HG03575 (cell line): Measurements from ENCODE around the gene NTNG2.

Source experiments
- ATAC-seq: cut with Tn5 transposase; IDR thresholded peaks from one replicate; pipeline ENCODE4 v1.9.1; 2021; ENCODE audit not compliant: unreplicated experiment, insufficient number of reproducible peaks, low FRiP score; ENCODE audit errors: extremely low read depth

The NTNG2 gene

GRCh38 chr9:132144708-132145365 lies 17.0 kb upstream of the NTNG2 start:
- no peak for ATAC-seq

DNA sequence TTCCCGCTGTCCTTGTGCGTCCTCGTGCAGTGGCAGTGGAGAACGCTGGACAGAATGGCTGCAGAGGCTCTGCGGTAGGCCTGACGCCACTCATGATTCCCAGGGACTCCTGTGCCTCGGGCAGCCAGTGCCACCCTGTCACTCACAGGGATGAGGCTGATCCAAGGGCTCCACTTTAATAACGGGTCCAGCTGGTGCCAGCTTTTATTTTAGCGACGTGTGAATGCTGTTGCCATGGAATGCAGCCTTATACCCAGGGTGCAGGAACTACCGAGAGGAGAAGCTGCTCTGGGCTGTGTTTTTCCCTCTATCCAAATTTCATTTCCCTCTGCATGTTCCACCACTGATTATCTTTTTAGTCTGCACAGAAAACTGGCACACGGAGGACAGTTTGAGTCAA lies 15.8 kb upstream of the NTNG2 start:
- no peak for ATAC-seq

DNA sequence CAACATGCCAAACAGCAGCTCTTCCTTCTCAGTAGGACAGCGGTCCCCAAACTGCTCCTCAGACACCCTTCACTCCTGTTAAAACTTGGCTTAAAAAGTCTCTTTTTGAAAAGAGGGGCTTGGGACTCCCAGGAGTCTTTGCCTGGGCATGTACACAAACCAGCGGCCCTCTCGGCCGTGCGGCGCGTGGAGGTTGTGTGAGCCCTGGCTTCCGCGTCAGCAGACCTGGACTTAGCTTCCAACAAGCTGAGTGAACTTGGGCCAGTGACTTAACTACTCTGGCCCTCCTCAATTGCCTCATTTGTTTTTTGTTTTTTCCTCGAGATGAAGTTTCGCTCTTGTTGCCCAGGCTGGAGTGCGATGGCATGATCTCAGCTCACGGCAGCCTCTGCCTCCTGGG lies 15.3 kb upstream of the NTNG2 start:
- no peak for ATAC-seq

- no peak for ATAC-seq
Measured at GRCh38 chr9:132147331-132147730, 14.5 kb upstream of the NTNG2 start.

DNA sequence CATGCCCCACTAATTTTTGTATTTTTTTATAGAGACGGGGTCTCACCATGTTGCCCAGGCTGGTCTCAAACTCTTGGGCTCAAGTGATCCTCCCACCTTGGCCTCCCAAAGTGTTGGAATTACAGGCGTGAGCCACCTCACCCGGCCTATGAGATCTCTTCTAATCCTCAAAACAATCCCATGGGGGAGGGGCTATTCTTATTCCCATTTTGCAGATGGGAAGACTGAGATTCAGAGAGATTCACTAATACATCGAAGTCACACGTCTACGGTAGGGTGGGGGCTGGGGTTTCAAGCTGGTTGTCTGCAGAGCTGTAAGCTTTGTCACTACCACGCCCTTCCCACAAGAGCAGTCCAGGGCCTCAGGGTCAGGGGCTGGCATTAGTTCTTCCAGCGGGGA lies 14.0 kb upstream of the NTNG2 start:
- ATAC-seq = no peak

GRCh38 chr9:132150256-132150655 lies 11.6 kb upstream of the NTNG2 start:
- ATAC-seq = no peak

GRCh38 chr9:132151118-132151517 lies 10.7 kb upstream of the NTNG2 start:
- no peak for ATAC-seq

DNA sequence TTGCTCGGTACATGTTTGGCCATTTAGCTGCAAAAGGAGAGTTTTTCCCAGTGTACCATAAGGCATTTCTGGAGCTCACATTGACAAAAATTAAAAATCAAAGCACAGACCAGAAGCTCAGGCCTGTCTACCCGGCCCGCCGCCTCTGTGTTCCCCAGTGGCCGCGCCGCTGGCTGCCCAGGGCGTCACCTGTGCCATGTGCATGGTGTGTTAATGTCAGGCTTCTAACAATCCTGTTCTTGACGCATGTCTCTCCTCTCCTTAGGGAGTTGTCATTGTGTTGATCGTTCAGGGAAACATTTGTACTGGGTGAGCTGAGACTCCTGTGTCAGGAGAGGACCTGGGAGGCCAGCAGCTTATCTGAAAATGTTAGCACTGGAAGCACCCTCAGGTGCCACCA lies 9.6 kb upstream of the NTNG2 start:
- ATAC-seq = no peak

DNA sequence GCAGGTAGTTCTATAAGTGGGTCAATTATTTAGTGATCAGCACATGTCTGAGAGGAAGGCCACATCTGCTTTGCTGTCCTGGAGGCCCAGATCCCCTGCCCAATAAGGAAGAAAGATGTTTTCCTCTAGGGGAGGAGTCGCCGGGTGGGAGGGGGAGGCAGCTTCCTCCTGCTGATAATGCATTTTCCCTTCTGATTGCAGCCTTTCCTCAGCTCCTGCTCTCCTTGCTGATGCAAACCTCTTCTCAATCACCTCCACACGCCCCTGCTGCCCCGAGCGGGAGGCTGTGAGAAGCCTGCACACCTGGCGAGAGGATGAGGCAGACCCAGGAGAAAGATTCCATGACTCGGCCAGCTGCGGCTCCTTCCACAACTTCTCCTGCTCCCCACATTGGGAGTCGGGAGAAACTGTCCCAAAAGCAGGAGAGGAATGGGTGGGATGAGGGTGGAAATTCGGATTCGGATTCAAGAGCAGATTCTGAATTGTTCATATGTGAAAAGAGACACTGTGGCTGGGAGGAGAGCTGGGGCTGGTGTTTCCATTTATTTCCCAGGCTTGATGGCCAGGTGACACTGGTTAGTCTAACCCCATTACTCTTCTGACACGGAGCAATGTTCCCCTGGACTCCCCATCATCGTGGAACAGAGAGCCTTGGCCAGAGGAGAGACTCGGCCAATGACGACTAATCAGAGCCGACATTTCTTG lies 6.8 kb upstream of the NTNG2 start:
- ATAC-seq = no peak

DNA sequence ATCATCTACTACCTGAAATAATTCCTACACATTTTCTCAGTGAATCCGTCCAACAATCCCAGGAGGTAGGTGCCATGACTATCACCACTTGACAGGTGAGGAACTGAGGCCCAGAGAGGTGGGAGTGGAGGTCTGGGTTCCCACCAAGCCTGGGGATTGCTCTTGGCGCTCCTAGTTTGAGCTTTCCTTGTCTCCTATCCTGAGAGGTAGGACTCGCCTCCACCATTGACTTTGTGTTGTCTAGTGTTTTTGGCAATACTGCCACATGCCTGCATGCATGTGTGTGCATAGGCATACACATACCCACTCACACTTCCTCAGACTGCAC lies 6.3 kb upstream of the NTNG2 start:
- ATAC-seq = no peak

DNA sequence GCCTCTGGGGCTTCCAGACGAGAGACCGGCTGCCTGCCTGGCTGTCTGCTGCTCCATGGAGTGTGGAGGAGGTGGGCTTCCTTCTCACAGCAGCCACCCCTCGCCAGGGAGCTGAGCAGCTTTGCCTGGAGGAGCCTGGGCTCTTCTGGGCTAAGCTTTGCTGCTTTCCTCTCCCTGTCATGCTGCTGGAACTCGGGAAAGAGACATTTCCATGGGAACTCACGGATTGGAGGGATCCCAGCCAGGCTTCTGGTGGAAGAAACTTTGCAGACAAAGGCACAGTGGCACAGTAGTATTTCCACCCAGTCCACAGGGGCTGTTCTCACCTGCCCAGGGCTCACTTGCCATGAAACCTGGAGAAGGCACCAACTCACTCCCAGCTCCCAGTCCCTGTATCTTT lies 5.6 kb upstream of the NTNG2 start:
- ATAC-seq = no peak

DNA sequence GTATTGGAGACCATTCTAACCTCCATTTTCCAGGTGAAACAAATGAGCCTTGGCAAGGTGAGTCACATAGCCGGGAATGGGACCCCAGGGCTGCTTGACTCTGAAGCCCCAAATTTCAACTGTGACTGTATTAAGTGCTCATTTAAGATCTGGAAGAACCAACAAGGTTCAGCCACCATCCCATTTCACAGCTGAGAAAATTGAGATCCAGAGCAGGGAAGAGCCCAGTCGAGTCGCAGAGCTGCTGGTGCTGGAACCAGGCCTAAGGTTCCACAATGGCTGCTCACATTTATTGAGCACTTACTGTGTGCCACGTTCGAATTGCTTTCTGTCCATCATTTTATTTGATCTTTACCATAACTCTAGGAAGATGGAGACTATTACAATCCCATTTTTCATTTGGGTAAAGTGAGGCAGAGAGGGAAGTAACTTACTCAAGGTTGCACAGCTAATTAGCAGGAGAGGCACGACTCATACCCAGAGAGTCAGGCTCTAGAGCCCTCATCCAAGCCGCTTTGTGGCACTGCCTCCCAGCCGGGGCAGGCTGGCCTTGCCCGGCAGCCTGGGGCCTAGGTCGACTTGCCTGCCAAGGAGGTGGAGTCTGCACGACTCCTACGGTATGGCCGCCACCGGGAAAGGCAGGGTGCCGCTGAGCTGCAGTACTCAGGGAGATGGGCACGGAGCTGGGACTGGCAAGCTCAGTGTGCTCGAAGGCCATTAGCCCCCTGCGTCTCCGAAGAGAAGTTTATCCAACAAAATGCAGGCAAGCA lies 4.3 kb upstream of the NTNG2 start:
- no peak for ATAC-seq

GRCh38 chr9:132160802-132161742 lies 786 bp upstream of the NTNG2 start:
- ATAC-seq = no peak

DNA sequence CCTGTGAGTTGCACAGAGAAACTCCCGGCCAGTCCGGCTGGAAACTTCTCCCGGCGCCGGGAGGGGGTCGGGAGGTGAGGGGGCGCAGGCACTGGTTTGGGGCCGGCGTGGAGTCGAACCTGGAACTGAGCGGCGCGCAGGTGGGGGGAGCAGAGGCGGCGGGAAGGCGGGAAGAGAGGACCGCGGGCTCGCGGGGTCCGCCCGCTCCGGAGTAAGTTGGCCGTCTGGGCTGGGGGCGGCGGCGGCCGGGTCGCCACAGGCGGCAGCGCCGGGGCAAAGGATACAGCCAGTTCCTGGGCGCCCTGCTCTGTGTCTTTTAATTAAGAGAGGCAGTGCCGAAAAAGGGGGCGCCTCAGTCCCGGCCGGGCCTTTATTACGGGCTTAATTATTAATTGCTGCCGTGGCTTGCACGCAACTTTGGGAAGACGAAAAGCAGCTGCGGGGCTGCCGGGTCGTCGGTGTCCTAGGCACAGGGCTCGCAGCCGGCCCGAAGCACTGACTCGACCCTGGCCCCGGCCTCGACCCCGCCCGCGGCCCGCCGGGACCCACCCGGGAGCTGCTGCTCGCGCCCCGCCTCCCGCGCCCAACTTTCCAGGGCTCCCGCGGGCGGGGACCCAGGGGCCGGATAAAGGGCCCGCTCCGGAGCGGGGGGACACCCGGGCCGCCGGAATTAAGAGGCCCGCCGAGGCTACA lies 1.1 kb downstream of the NTNG2 start:
- ATAC-seq = no peak

DNA sequence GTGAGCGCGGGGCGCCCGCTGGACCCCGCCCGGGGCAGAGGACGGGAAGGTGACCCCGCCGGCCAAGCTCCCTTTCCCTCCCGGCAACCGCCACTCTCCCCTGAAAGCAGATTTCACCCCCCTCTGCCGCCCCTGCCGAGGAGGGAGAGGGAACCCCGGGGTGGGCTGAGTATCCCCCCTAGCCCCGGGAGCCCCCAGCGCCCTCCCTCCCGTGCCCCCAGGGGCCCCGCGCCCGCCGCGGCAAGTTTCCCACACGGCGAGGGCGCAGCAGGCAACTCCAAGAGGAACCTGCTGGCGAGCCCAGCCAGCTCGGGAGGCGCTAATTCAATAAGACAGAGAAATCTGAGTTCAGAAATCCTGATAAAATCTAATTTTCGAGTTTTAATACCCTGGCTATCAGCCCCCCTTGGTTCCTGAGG lies 1.6 kb downstream of the NTNG2 start:
- no peak for ATAC-seq

GRCh38 chr9:132163876-132164603 lies 2.2 kb downstream of the NTNG2 start:
- no peak for ATAC-seq

- ATAC-seq = no peak
Measured at GRCh38 chr9:132164604-132165362, 2.9 kb downstream of the NTNG2 start.
